Measurements from ENCODE around the gene PDIA6.

DNA sequence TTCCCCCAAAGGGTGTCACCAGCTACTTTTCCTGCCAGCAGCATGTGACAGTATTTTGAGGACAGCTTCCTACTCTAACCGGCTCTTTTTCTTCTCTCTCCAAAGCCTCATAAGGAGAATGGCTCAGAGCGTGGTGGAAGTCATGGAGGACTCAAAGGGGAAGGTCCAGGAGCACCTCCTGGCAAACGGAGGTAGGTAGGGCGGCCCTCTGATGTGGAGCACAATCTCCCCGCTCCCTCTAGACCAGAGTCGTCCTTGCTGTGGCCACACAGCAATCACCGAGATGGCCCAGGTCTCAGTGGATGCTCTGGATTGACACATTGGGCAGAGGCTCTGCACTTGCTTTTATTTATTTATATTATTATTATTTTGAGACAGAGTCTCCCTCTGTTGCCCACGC lies 58.7 kb downstream of the PDIA6 start:
- TF ChIP-seq, protein P1, sequence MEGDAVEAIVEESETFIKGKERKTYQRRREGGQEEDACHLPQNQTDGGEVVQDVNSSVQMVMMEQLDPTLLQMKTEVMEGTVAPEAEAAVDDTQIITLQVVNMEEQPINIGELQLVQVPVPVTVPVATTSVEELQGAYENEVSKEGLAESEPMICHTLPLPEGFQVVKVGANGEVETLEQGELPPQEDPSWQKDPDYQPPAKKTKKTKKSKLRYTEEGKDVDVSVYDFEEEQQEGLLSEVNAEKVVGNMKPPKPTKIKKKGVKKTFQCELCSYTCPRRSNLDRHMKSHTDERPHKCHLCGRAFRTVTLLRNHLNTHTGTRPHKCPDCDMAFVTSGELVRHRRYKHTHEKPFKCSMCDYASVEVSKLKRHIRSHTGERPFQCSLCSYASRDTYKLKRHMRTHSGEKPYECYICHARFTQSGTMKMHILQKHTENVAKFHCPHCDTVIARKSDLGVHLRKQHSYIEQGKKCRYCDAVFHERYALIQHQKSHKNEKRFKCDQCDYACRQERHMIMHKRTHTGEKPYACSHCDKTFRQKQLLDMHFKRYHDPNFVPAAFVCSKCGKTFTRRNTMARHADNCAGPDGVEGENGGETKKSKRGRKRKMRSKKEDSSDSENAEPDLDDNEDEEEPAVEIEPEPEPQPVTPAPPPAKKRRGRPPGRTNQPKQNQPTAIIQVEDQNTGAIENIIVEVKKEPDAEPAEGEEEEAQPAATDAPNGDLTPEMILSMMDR (IDR thresholded peaks at IDR 0.05; ENCODE audit: low read length), result no peak
- TF ChIP-seq EZH2 (IDR thresholded peaks at IDR 0.05; ENCODE audit: borderline replicate concordance, low read length), result no peak
